SH-SY5Y (cell line): ENCODE measurements around the gene TMEM18.

Source experiments
- GATA2 ChIP-seq: IDR thresholded peaks from 2 replicates; pipeline ENCODE4 v1.6.1; 2011; ENCODE audit warnings: mild to moderate bottlenecking, low read depth, low read length
- GATA3 ChIP-seq: IDR thresholded peaks from 2 replicates; pipeline ENCODE4 v1.6.1; 2011; ENCODE audit warnings: low read depth, mild to moderate bottlenecking, low read length, moderate library complexity

The TMEM18 gene

DNA sequence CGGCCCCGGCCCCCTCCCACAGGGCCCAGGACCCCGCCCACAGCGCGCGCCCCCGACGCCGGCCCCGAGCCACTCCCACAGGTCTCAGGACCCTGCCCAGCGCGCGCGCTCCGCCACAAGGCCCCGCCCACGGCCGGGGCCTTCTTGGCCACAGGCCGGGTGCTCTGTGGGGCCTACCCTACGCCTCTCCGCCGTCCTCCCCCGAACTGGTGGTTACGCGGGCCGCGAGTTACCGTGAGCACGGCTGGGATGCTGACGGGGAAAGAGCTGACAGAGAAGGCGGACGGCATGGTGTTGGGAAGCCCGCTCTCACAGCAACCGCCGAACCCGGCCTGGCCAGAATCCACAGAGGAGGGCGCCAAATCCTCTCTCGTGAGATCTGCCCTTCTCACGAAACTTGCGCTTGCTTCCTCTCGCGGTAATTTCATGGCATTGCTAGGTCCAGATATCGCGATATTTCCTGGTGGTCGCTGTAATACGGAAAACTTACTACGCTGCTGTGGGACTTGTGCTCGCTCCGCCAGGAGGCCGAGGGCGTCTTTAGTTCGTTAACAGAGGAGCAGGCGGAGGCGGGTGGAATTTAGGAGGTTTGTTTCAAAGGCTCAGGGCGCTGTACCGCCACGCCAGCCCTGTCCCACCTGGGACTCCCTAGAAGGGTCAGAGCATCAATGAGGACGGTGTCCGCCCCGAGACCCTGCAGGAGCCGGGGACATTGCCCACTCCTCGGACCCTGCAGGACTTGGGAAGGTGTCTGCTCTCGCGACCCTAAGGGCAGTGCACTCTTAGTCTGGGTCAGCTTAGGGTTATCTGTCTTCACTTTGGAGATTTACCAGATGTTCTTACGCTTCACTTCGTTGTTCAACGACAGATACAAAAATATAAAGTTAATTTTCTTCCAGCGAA, at the start of gene TMEM18:
TMEM18 (minus strand) TSS at position 351 of the 903 bp plus-strand sequence; CDS start at position 290, 61 bp downstream.
- TF ChIP-seq GATA3 (no peak), GATA2 (no peak)

DNA sequence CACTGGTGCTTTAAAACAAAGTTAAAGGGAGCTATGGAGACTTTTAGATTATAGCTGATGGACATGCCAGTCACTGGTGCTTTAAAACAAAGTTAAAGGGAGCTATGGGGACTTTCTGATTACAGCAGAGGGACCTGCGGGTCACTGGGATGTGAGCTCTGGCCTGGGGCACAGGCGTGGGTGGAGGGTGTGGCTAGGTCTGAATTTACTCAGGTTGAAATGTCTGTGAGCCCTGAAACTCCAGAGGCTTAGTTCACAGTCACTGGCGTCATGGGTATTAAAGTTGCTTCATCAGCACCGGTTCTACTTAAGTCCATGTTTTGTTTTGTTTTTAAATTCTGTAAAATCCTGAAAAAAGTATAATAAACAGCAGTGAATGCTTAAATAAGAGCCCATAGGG, 49.0 kb upstream of the TMEM18 start:
- no peak for TF ChIP-seq GATA2
- no peak for TF ChIP-seq GATA3

DNA sequence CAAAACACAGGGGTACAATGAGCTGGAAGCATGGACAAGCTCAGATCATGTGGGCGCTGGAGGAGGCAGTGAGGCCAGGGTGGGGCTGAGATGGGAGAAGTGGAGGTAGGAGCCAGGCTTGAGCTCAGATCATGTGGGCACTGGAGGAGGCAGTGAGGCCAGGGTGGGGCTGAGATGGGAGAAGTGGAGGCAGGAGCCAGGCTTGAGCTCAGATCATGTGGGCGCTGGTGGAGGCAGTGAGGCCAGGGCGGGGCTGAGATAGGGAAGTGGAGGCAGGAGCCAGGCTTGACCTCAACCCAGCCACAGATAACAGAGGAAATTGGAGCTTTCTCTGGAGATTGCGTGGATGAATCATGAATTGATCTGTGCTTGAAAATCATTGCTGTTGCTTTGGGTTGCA, 48.3 kb upstream of the TMEM18 start:
- TF ChIP-seq GATA3 (no peak), GATA2 (no peak)

DNA sequence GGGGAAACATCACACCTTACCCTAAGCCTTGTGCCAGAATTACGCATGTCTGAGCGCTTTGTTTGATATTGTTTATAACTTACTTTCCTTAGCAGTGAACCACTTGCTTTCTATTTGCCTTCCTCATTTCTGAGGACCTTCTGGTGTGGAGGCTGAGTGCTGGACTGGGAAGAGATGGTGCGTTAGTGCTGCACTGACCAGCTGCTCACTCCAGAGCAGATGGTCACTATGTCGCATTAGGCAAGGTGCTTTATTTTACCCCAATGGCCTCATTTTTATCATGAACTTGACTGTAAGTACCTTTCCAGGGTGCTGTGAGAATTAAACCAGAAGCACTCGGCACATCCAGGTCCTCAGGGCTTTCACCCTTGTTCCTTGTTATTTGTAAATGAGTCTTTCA, 46.6 kb upstream of the TMEM18 start:
- no peak for TF ChIP-seq GATA3
- no peak for TF ChIP-seq GATA2

DNA sequence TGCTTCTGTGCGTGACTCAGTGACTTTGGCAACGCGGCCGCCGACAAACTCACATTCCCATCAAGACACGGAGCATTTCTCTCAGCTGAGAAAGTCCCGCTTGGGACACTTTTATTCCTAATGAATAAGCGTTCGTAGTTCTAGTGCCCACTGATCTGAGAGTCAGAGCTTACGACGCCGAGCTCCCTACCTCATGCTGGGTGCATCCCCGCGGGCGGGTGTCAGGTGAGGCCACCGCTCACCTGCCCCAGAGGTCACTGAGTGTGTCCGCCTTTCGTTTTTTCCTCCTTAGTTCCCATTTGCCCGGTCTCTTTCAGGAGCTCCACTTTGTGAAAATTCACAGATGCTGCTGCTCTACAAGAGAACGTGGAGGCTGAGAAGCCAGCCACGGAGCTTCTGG, 43.6 kb upstream of the TMEM18 start:
- no peak for TF ChIP-seq GATA3
- TF ChIP-seq GATA2: no peak

DNA sequence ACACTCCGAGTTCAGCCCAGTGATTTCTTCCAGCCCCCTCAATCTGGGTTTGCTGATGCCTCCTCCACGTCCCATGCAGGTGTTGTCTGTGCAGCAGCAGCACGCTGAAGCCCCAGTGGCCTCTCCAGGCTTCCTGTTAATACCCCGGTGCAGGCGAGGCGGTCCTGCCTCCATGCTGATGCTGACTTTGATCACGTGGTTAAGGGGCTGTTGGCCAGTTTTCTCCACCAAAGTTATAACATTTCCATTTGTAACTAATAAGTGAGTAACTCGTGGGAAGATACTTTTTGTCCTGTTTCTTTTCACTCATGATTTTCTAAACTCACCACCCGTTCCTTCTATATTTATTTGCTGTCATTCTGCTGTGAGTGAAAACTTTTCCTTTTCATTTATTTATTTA, 42.5 kb upstream of the TMEM18 start:
- TF ChIP-seq GATA3: no peak
- no peak for TF ChIP-seq GATA2

DNA sequence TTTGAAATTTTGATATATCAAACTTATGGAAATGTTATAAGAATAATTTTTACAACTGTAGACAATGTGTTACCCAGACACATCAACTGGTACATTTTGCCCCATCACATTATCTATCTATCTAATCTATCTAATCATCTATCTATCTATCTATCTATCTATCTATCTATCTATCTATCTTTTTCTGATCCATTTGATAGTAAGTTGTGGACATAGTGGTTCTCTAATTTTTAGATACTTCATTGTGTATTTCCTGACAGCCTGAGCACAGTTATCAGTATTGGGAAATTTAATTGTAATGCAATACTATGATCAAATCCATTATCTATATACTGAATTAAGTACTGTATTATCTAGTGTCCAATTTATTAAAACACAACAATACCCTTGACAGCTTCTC, 42.0 kb upstream of the TMEM18 start:
- TF ChIP-seq GATA2 (no peak), GATA3 (no peak)

DNA sequence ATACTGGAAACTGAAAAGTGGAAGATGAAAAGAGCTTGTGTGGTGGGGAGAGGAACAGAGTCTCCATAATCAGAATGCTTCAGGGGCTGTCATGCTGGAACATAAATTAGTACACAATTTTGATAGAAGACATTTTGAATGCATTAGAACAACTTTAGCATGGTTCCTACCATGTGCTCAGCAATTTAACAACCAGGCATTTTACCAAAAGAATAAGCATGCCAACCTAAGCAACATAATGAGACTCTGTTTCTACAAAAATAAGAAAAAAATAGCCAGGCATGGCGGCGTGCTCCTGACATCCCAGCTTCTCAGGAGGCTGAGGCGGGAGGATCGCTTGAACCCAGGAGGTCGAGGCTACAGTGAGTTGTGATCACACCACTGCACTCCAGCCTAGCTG, 40.5 kb upstream of the TMEM18 start:
- TF ChIP-seq GATA2: no peak
- TF ChIP-seq GATA3: no peak

DNA sequence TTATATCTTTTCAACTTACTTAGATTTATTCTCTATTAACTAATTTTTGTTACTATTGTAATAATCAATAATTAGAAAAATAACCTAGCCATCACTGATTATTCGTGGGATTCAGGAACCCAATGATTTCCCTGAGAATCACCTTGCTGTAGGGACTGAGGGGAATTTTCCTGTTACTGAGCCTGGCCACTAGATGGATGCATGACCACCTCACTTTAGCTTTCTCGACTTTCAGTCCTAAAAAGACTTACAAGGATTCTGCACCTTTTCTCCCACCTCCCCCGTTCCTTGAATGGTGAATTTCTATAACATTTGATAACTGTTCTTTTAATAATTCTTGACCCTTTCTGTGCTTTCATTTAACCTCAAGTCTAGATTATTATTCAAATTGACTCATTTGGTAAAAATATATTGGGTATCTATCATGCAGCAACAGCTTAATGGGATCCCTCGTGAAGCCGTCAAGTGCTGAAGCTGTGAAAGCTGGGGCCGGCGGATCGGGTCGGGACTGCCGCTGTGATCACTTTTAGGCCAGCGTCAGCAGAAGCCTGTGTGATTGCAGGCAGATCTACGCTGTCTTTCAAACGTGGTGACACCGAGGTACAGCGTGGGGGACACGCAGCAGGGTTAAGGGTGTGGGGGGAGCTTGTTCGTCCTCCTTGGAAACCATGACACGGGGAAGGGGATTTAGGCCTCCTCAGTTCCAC, 38.8 kb upstream of the TMEM18 start:
- TF ChIP-seq GATA3: no peak
- no peak for TF ChIP-seq GATA2

DNA sequence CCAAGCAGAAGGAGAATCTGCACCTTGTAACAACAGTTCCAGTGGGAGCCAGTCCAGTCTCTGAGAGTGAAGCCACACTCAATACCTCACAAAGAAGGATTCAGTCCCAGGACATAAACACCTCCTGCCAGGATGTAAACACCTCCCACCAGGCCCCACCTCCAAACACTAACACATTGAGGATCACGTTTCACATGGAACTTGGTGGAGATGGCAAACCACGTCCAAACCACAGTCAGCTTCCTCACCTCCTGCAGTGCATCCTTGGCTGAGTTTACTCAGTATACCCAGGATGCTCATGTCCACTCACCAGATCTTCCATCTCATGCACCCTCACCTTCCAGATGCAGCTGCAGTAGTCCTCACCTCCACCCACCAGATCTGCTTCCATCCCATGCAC, 37.8 kb upstream of the TMEM18 start:
- TF ChIP-seq GATA3: no peak
- TF ChIP-seq GATA2: no peak

DNA sequence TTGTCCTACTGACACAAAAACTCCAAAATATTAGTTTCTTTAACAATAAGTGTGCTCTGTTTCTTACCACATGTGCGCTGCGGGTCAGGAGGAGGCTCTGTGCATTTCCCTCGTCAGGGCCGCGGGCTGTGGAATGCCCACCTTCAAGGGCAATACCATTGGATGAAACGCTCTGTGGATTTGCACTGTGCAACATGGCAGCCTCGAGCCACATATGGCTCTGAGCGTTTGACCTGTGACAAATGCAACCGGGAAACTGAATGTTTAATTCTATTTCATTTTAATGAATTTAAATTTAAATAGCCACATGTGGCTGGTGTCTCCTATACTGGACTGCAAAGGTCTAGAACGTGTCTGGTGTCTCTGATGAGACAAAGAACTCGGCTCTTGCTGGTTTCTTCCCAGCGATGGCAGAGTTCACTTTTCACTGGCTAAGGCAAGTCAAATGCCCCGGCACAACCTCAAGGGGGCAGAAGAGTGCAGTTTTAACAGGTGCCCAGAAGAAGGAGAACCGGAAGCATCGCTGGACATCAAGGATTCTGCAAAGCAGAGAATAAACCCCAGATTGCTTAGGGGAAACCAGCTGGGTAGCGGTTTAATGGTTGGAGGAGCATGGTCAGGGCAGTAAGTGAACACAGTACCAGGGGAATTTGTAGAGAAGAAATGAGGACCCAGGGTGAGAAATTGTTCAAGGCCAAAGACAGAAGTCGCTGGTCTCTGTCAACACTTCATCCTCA, 37.0 kb upstream of the TMEM18 start:
- TF ChIP-seq GATA3: no peak
- no peak for TF ChIP-seq GATA2

DNA sequence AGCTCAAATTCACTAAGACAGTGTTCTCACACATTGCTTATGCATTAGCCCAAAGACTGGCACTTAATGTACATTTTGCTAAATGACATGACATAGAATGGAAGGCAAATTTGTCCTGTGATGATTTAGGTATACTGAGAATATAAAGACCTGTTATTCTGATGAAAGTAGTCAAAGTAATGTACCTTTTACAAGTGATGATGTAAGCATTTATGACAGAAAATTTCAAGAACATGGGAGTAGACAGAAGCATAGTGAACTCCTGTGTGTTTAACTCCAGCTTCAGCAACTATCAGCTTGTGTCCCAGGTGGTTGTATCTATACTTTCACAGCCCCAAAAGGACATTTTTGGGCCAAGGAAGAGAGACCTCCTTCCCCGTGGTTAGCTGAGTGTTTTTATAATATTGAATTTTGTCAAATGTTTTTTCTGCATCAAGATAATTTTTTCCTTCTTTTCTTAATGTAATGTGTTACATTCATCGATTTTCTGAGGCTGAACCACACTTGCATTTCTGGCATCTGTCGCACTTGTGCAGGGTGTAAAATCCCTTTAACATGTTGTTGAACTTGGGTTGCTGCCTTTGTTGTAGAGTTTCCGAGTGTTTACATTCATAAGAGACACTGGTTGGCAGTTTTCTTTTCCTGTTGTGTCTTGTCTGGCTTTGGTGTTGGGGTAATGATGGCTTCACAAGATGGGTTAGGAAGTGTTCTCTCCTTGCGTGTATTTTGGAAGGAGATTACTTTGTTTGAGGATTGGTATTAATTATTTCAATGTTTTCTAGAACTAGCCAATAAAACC, 33.9 kb upstream of the TMEM18 start:
- TF ChIP-seq GATA3: no peak
- TF ChIP-seq GATA2: no peak

DNA sequence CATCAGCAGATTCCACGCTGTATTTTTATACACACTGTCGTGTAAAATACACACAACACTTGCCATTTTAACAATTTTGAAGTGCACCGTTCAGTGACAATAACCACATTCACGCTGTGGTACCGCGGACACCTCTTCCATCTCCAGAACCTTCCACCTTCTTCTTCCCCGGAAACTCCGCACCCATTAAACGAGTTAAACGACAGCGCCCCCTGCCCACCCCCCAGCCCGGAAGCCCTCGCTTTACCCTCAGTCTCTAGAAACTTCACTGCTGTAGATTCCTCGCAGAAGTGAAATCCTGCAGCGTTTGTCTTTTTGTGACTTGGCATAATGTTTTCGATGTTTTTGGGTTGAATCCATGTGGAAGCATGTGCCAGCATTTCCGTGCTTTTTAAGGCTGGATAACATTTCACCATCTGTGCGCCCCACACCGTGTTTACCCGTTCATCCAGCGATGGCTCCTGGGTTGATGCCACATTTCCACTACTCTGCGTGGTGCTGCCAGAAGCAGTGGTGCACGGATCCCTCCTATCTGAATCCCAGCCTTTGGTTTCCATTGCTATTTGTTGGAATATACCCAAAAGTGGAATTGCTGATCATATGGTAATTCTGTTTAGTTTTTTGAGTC, 32.0 kb upstream of the TMEM18 start:
- no peak for TF ChIP-seq GATA2
- TF ChIP-seq GATA3: no peak

DNA sequence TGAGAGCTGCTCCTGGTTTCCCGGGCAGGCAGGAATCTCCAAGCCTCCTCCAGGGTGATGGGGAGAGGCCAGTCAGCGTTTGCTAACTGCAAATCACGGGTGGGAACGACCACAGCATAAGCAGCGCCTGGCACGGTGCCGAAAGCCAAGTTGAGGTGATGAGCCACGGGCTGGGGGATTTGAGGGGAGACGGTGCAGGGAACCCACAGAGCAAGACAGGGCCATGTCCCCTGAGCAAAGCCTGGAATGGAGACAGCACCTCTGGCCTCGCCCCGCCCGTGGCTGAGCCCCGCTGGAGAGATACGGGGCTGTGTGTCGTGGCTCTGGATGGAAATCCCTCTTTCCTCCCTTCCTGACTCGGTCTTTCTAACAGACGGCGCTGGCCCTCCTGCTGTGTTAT, 31.5 kb upstream of the TMEM18 start:
- TF ChIP-seq GATA2 (no peak), GATA3 (no peak)

DNA sequence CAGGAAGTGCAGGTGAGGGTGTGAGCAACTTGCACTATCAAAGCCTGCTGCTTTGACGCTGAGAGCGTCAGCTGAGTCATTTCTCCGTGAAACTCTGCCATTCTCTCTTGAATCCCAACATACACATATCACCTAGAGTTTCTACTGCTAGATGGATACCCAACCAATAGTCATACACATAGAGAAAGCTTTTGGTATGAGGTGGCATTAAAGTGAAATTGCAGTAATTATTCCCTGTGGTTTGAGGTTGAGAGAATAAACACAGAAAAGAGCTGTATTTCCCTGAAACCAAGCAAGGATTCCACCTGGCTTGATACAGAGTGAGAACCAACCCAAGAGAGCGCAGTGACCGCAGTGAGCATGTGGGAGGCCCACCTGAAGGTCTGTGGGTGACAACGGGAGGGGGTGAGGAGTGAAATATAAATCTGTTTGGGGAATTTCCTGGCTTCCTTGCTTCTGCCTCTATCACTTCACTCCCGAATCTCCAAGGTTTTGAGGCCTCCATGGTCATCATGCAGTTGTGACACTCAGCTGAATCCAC, 28.8 kb upstream of the TMEM18 start:
- TF ChIP-seq GATA2: no peak
